H1 (cell line): ENCODE results near the gene OR6K2.

Experiments
- CTCF ChIP-seq, 3 experiments: IDR thresholded peaks; 1 replicate in 2 of 3; 2 replicates in 1 of 3; pipeline versions ENCODE4 v1.5.1 to v1.6.1; 2011; ENCODE audit warnings: low read length in 3 of 3, mild to moderate bottlenecking in 3 of 3, inconsistent platforms in 2 of 3, low read depth in 1 of 3, moderate library complexity in 1 of 3; ENCODE audit not compliant: insufficient read depth in 1 of 3; ENCODE audit errors: control extremely low read depth in 1 of 3
- GABPA ChIP-seq: IDR thresholded peaks from 2 replicates; pipeline ENCODE4 v1.6.1; 2011; ENCODE audit warnings: mild to moderate bottlenecking, low read length, moderate library complexity, borderline replicate concordance; ENCODE audit not compliant: insufficient read depth
- POLR2AphosphoS5 ChIP-seq: IDR thresholded peaks from 2 replicates; pipeline ENCODE4 v1.6.1; 2011; ENCODE audit warnings: low read depth, low read length
- RAD21 ChIP-seq, 2 experiments: IDR thresholded peaks in 1 of 2; conservative IDR thresholded peaks in 1 of 2; 2 replicates each; pipeline ENCODE4 v1.6.1; 2011; ENCODE audit warnings: low read depth in 2 of 2, low read length in 2 of 2, improper control_type of control experiment in 1 of 2, inconsistent platforms in 1 of 2, mild to moderate bottlenecking in 1 of 2, moderate library complexity in 1 of 2

GRCh38 chr1:158675563-158676323, 24.7 kb downstream of the OR6K2 start:
- TF ChIP-seq CTCF (IDR thresholded peaks at IDR 0.05; ENCODE audit: control extremely low read depth in 1 of 3, insufficient read depth in 1 of 3, low read depth in 1 of 3, low read length in 3 of 3) (no peak), RAD21 (IDR thresholded peaks at IDR 0.05 in 1 of 2, conservative IDR thresholded peaks at IDR 0.05 in 1 of 2; ENCODE audit: low read depth in 2 of 2, low read length in 2 of 2) (no peak), POLR2AphosphoS5 (no peak), GABPA (no peak)
